NCI-H2196 (cell line): ENCODE results near the gene GNG10.

Experiments used
- DNase-seq: peaks from one replicate; lab custom pipeline; 2025; ENCODE audit not compliant: unreplicated experiment; lab: John Stamatoyannopoulos, UW

Gene GNG10

DNA sequence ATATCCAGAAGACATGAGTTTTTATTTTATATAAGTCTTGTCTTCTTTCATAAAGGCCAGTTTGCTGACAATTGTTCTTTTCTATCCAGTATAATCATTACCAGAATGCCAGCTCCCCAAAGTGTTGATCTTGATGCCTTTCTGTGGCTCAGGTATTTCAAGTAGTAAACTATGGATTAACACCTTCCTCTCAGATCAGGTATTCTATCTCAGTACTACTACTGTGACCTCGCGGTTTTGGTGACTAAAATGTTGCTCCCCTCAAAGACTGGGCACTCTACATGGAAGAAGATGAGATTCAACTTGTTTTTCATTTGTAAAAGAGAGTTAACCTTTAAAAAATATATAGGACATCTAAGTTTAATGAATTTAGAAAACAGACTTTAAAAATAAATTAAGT lies 58.1 kb downstream of the GNG10 start:
- DNase-seq: no peak
